Measurements from ENCODE around the gene MYPOP.

The MYPOP gene, protein sequence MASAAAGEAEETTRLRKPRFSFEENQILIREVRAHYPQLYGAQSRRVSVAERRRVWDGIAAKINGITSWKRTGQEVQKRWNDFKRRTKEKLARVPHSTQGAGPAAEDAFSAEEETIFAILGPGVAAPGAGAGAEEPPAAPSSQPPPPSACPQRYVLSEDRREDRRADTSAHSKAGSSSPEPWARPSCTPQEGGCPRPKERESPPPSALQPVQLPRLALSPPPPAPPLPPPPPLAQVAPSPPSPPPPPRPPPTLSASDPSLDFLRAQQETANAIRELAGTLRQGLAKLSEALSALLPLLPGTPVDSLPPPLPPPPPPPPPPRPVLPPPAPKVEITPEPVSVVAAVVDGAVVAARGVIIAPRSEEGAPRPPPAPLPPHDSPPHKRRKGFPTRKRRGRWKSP

GRCh38 chr19:45901912-45902650 is at the start of gene MYPOP:
Gene MYPOP, minus strand, starts transcription at chr19:45902613. Its CDS starts 840 bp downstream, at chr19:45901773.
- in situ Hi-C loops (cut with HindIII; ENCODE audit: low sequenced_read_pairs) = no loop called here
- peak within 1 kb of the TSS; percentile 78 for H3K4me3 ChIP-seq (ENCODE audit: low read depth, low read length)
- no peak for DNase-seq (ENCODE audit: low read depth)
- TF ChIP-seq CTCF (IDR thresholded peaks at IDR 0.05; ENCODE audit: low read depth, low read length, missing control alignments) = no peak

GRCh38 chr19:45947926-45948325 is 45.5 kb upstream of the MYPOP start:
- H3K4me3 ChIP-seq (ENCODE audit: low read depth, low read length) = no peak overlapping the region
- in situ Hi-C loops (cut with HindIII; ENCODE audit: low sequenced_read_pairs) = no loop called here
- peak; percentile 41 for DNase-seq (ENCODE audit: low read depth)
- no peak for TF ChIP-seq CTCF (IDR thresholded peaks at IDR 0.05; ENCODE audit: low read depth, low read length, missing control alignments)

GRCh38 chr19:45940515-45940805 is 38.0 kb upstream of the MYPOP start:
- DNase-seq (ENCODE audit: low read depth) = no peak
- in situ Hi-C loops (cut with HindIII; ENCODE audit: low sequenced_read_pairs) = no loop called here
- no peak overlapping the region for H3K4me3 ChIP-seq (ENCODE audit: low read depth, low read length)
- TF ChIP-seq CTCF (IDR thresholded peaks at IDR 0.05; ENCODE audit: low read depth, low read length, missing control alignments) = no peak

DNA sequence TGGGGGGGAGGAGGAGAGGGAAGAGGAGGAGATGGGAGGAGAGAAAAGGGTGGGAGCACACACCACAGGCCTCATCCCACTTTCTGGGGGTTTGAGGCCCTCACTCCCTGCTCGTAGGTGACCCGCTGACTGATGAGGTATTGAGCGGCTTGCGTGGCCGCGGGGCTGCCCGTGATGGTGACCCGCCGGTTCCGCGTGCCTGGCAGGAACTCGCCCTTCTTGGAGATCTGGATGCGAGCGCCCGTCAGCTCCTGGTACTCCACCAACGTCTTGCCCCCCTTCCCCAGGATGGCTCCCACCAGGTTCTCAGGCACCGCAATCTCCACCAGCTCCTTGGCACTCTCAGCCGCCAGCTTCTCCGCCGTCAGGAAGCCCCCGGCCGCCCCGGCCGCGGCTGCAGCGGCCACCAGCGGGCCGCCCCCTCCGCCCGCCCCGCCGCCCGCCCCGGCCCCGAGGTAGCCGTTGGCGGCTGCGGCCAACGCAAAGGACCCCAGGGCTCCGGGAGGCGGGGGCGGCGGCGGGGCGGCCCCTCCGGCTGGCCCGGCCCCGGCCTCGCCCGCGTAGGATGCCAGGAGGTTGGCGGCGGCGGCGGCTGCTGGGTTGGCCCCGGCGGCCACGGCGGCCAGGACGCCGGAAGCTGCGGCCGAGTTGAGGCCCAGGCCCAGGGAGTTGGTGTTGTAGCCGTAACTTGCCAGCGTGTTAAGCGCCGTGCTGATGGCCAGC is 37.5 kb upstream of the MYPOP start:
- H3K4me3 ChIP-seq (ENCODE audit: low read depth, low read length) = no peak overlapping the region
- DNase-seq (ENCODE audit: low read depth) = no peak
- TF ChIP-seq CTCF (IDR thresholded peaks at IDR 0.05; ENCODE audit: low read depth, low read length, missing control alignments) = no peak
- in situ Hi-C loops (cut with HindIII; ENCODE audit: low sequenced_read_pairs) = no loop called here

- H3K4me3 ChIP-seq (ENCODE audit: low read depth, low read length) = no peak overlapping the region
- TF ChIP-seq CTCF (IDR thresholded peaks at IDR 0.05; ENCODE audit: low read depth, low read length, missing control alignments) = no peak
- DNase-seq (ENCODE audit: low read depth) = no peak
- in situ Hi-C loops (cut with HindIII; ENCODE audit: low sequenced_read_pairs) = no loop called here
These were observed 36.4 kb upstream of the MYPOP start for GRCh38 chr19:45938733-45939319.

GRCh38 chr19:45935267-45935666 is 32.9 kb upstream of the MYPOP start:
- no peak for TF ChIP-seq CTCF (IDR thresholded peaks at IDR 0.05; ENCODE audit: low read depth, low read length, missing control alignments)
- no peak for DNase-seq (ENCODE audit: low read depth)
- in situ Hi-C loops (cut with HindIII; ENCODE audit: low sequenced_read_pairs) = no loop called here
- no peak overlapping the region for H3K4me3 ChIP-seq (ENCODE audit: low read depth, low read length)

Measured in astrocyte of the cerebellum (primary cell).